GM19438 (cell line): ENCODE measurements around the gene GP2.

Experiments used
- ATAC-seq: cut with Tn5 transposase; IDR thresholded peaks from one replicate; pipeline ENCODE4 v1.9.1; 2021; ENCODE audit warnings: low read depth; ENCODE audit not compliant: unreplicated experiment

Gene GP2

DNA sequence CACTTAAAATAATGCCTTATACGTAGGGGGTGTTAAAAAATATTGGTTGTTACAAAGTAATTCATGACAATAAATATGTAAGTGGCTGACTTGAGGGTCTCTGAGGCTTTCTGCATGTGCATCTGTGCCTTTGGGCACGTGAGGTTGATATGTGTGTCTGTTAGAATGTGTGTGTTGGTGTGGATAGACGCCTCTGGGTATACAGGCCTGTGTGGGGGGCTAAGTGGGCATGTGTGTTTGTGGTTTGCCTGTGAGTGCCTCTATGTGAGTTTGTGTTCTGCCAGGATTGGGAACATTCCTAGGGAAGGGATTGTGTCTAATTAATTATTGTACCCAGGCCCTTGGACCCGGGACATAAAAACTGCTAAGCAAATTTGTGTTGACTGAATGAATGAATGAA is 19.0 kb downstream of the GP2 start:
- no peak for ATAC-seq

DNA sequence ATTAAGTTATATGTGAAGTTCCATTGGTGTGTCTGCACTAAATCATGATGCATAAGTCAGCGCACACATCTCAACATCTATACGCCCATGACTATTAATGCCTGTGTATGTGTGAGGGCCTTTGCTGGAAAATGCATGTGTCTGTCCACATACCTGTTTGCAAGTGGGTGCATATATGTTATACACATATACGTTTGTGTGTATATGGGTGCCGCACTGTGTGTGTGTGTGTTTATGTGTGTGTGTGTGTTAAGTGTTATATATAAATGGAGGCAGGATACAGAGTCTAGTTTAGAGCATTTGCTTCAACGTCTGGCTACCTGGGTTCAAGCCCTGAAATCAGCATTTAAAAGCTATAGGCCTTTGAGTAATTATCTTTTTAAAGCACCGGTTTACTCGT is 19.5 kb downstream of the GP2 start:
- no peak for ATAC-seq

DNA sequence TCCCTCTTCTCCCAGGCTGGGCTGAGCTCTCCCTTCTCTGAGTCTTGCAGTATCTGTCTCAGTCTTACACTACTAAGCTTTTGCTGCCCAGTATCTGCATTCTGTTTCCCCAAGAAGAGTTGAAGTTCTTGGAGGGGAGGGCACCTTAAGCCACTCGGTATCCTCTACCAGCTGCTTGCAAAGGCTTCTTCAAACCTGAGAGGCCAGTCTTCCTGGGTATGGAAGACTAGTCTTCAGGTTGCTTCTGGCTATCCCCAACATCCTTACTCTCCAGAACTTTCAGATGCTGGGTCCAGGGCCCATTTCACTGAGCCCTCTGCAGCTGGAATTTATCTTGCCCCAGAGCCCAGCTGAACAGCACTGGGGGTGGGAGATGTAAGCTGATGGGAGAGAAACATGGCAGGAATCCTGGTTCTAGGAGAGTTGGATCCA is 20.1 kb downstream of the GP2 start:
- ATAC-seq = no peak

DNA sequence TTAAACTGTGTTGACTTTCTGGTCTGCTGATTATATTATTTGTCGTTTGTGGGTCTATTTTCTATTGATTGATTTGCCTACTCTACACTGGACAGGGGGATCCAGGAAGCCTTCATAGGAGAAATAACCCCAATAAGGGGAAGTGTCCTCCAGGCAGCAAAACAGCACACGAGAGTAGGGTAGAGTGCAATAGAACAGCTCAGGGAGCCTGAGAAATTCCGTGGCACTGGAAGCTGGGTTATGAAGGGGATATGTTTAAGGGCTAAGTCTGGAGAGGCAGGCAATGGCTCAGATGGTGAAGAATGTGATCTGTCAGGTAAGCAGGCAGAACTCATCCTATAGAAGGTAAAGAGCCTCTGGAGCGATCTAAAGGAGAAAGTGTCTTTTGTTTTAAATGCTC is 20.9 kb downstream of the GP2 start:
- ATAC-seq = no peak

DNA sequence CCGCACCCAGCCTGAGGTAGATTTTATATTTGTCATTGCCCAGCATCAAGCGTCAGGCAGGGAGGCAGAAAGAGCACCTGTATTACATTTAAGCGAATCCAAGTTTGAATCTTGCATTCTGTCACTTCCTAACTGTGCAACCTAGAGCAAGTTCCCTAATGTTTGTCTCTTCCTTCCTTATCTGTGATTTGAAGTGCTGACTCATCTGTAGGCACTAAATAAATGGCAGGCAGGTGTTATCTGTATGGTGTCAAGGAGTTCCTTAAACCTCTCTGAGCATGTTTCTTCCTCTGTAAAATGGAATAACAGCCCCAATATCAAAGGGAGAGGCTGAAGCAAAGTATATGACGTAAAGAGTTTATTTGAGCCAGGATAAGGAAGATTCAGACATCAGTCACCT is 24.3 kb downstream of the GP2 start:
- ATAC-seq = no peak

DNA sequence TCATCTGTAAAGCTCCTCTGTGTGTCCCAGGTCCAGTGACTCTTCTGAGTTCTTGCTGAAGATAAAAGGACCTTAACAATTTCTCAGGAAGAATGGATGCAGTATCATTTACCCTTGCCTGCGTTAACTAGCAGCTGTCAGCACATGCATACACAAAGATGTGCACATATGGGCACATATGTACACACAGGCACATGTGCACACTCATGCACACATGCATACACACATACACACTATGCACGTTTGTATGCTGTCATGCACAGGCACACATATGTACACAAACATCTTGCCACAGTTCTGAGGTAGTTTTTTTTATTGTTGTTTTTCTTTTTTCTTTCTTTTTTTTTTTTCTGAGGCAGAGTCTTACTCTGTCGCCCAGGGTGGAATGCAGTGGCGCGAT is 24.9 kb downstream of the GP2 start:
- ATAC-seq = no peak

DNA sequence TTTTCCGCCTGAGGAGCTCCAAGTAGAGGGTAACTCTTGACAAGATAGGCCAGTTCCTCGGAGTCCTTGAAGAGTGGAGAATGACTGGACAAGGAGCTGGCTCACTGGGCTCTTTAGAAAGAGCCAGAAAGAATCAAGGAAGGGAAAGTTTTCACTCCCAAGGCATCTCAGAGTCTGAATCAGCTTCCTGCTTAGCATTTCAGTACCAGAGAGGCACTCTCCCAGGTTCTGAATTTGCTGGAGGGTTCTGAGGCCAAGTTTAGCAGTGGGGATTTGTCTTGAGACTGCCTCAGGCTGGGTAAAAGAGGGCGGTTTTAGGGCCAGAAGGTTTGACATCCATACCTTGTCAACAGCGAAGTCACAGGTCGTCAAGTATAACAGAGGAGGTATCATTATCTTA is 25.5 kb downstream of the GP2 start:
- no peak for ATAC-seq

DNA sequence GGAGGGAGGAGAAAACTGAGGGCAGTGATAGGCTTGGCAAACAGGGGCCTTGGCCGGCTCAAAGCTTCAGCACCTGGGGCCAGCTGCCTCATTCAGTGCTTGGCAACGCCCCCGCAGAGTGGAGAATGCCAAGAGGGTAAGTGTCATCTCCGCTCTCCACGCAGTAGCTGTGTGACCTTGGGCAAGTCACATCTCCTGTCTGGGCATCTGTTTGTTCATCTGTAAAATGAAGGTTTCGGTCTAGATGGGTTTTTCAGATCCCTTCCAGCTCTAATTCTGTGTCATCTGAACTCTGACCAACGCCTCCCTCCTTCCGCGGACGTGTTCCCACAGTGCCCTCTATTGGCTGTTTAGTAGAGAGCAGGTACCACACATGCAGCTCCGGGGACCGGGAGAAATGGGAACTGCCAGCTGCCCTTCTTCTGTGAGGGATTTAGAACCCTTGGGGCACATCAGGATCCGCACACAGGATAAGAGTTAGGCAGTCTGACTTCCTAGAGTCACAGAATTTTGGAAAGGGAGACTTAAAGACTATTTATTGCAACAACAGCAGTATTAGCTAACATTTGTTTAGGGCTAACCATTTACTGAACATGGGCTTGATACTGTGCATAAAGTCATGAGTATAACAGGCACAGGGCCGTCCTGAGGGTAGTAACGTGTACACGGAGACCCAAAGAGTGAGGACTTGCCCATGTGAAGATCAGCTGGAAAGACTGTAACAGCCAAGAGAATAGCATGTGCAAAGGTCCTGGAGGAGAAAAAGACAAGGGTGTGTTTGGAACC is 26.8 kb downstream of the GP2 start:
- peak; percentile 64 for ATAC-seq

DNA sequence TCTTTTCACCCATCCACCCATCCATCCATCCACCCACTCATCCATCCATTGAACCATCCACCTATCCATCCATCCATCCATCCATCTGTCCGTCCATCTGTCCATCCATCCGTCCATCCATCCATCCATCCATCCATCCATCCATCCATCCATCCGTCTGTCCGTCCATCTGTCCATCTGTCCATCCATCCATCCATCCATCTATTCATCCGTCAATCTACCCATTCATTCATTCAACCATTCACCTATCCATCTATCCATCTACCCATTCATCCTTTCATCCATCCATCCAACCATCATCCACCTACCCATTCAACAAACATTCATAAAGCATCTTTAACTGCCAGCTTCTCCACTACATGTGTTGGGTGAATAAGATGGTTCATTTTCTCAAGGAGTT is 28.9 kb downstream of the GP2 start:
- no peak for ATAC-seq

DNA sequence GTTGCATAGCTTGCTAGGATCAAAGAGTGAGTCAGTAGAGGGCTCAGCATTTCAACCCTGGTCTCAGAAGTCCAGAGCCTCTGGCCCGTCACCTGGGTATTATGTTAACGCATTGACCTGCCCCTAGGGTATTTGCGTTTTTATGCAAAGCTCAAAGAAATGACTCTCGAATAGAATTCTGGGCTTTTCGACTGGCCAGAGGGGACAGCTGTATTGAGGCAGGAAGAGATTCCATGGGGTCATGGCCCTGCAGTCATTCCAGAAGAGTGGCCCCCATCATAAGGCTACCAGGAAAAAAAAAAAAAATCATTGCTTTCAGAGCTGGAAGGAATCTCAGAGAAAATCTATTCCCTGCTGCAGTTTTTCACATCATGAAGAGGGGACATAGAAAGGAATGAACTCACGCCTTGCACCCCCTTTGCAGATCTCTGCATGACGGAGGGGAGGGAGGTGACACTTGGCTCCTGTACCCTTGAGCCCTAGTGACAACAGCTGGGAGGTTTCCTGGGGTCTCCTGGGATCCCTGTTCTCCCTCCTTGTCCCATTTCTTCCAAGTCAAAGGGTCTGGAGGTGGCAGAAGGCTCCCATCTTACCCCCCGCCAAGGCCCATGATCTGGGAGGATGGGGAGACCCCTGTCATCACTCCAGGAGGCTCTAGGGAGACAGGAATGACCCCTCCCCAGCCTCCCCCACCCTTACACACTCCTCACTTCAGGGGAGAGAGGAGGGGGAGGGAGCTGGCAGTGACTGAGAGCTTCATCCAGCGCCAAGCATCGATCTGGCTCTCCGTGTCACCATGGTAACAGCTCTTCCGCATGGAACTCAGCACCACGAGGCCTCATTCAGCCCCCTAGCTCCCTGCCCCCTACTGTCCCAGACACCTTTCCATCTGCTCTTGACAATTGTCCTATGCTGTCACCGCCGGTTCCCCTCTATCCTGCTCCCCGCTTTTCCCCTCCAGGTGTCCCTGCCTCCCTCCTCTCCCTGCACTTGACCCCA is 35.8 kb downstream of the GP2 start:
- ATAC-seq = no peak

DNA sequence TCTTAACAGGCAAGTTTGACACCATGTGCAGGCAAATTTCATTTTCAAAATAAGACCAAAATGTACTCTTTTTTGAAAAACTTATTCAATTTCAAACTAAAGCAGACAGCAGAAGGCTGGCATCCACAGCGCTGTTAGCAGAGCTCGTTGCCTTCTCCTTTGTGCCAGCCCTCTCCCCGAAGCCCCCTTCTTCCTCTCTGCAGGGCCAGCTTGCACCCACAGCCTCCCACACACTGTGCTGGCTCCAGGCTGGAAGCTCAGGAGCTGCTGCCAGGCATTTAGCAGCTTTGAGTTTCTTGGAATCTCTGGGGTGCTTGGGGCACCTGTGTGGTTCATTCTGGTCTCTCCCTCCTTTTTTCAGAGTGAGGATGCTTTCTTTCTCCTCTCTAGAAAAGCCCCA is 37.7 kb downstream of the GP2 start:
- ATAC-seq = no peak

DNA sequence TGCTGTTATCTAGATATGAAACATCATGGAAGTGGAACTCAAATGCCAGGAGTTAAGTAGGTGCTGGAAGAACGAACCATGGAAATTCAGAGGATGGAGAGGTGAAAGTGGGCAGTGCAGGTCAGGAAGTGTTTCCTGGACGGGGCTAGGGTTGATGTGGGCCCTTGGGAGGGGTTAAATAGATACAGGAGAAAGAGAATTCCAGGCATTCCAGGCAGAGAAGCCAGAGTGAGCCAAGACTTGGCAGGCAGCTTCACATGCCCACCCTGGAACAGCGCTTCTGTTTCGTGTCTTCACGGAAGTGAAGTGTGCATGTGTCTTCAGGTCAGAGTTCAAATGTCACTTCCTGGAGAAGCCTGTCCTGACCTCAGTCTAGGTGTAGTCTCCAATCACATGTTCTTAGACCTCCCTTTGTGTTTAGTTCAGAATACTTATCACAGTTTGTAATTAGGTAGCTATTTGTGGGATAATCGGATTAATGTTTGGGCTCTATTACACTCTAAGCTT is 41.3 kb downstream of the GP2 start:
- no peak for ATAC-seq

DNA sequence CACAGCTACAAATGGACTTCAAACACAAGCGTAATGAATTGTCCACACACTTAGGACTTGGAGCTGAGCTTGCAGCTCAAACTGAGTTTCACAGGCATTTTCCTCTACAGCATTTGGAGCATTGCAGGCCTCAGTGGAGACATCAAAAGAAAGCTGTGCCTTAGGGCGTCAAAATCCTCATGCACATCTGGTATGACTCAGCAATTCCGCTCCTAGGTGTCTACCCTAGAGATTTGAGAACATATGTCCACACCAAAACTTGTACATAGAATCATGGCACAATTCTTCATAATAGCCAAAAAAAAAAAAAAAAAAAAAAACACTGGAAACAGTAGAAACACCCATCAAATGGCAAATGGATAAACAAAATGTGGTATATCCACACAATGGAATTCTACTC is 47.1 kb downstream of the GP2 start:
- ATAC-seq = no peak

DNA sequence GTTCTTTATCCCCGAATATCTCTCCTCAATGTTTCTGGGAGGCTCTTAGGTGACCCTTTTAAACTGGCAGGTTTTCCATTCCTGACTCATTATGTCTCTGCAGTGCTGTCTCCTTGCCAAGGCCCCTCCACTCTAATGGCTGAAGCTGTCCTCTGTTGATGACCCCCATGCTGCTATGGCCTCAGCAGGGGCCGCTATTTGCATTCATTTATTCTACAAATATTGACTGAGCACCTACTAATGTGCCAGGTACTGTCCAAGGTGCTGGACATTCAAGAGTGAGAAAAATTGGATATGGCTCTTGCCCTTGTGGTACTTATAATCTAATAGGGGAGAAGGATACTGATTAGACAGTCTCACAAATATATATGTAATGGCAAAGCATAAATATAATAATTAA is 55.4 kb downstream of the GP2 start:
- no peak for ATAC-seq

DNA sequence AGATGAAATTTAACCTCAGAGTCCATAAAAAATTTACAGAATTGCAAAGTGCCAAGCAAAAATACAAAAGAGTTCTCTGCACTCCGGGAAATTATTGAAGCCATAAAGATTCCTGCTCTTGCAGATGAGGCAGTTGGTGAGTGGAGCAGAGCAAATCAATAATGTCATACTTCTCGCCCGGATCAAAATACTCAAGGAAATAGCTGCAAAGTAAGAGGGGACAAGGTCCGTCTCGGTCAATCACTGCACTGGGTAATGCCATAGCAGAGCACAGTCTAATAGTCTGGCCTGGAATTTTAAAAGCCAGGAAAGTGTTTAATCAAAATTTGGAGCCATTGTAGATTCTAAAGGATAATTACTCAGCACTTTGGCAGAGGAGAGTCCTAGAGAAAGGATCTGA is 58.9 kb downstream of the GP2 start:
- no peak for ATAC-seq

DNA sequence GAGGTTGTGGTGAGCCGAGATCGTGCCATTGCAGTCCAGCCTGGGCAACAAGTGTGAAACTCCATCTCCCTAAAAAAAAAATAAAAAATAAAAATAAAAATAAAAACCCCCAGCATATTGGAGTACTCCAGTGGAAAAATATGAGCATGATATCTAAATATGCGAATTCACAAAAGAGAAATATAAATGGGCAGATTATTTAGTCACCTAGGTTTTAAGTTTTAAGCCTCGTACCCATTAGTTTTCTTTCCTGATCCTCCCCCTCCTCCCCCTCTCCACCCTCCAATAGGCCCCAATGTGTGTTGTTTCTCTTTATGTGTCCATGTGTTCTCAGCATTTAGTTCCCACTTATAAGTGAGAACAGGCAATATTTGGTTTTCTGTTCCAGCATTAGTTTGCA is 62.3 kb downstream of the GP2 start:
- no peak for ATAC-seq

DNA sequence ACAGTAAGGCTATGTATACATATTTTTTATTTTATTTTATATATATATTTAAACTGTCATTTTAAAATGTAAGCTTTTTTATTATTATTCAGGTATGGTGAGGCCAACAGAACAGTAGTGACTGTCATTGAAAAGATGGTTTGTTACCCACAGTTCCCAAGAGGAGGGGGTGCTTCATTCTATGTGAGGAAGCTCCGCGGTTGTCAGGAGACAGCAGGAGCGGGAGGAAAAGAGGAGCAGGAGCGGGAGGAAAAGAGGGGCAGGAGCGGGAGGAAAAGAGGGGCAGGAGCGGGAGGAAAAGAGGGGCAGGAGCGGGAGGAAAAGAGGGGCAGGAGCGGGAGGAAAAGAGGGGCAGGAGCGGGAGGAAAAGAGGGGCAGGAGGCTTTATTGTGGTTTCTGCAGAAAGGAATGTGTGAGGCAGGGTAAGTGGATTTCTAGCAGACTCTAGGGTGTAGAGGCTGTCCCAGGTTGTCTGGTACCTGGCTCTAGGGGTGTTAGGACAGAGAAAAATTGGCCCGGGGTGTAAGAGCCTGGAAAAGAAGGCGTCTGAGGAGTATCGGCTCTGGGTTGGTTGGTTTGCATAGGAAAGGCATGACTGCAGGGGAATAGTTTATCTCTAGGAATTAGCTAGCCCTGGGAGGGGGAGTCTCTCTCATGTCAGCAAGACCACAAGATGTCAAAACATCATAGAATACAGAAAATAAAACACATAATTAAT is 64.0 kb downstream of the GP2 start:
- no peak for ATAC-seq

DNA sequence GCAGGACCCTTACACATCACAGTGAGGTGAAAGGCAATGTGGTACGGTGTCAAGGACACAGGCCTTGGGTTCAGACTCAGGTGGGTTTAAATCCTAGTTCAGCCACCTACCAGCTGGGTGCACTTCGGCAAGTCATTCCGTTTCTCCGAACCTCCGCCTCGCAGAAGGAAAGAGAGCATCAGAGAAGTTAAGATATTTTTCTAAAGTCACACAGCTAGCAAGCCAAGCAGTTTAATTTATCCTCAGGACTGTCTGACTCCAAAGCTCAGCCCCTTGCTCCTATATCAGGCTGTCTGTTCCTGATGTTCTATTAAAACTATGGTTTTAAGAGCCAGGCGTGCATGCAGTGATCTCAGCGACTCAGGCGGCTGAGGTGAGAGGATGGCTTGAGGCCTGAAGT is 65.1 kb downstream of the GP2 start:
- no peak for ATAC-seq

DNA sequence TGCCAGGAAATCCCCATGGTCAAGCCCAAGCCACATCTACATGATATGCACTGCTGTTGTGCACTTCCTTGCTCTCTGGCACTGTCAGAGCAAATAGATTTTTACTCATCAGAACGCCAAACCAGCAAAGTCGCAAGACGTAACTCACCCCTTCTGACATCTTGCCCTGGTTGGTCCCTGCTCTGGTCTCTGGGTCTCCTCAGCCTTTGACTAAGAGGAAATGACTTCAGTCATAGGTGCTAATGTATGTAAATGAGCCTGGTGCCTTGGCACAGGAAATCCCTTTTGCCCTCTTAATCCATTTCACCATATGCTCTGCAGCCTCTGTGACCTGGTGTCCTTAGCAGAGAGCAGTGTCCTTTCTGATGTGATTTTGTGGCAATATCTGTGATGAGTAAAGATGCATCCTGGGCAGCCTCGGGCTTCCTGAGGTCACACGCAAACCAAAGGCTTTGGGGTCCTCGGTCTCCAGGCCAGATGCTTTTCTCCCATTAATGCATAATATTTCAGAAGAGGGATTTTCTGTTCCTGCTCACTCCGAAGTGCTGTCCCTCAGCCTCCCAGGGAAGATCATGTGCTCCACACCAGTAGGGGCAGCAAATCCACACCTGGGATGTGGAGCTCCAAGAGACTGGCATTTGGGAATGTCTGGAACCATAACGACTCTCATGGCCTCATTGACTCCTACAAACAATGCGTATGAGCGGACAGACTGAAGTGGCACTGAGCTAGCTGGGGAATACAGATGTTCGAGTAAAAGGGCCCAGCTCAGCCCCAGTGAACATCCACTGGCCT is 66.9 kb downstream of the GP2 start:
- ATAC-seq = no peak
